Thoracic aorta endothelial cell (primary cell): Measurements from ENCODE around the gene CLC. TPM values are rescaled to one million over a fixed set of nuclear protein-coding genes. Genes with fewer than 3 reads are reported as not detected.

Source experiments
- small RNA-seq: library from RNA; depleted of rRNA; stranded (forward); fragments of <200 nt; gene quantifications from one replicate; pipeline ENCODE3, GENCODE V24; 2012
- total RNA-seq: library from RNA; depleted of rRNA; stranded (reverse); fragments of >200 nt; gene quantifications from 2 replicates; pipeline ENCODE4 v1.2.3, GENCODE V29; 2012

CLC gene
- total RNA-seq: not detected in 2 replicates

GRCh38 chr19:39737891-39738290 is at the start of gene CLC:
Gene CLC (minus strand): TSS chr19:39738029. CDS start chr19:39737952, 77 bp downstream.

DNA sequence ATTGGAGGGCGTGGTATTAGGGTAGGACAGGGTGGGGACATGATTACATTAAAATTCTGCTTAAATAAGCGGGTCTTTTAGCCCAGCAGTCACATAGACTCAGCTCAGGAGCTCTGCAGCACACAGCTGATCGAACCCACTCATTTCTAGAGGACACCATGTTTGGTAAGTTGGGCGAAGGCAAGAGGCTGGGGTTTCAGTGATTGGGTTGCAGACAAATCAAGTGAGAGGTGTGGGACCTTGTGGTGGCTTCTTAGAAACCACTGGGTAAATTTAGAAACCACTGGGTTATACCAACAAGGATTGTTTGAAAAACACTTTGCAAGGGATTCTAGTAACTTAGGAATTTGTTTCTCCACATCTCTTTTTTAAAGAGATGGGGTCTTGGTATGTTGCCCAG is 40.9 kb upstream of the CLC start, which contains the start of gene LEUTX:
Gene LEUTX (plus strand): TSS at position 92 of the 400 bp plus-strand sequence. CDS start 67 bp downstream, at position 159.

DNA sequence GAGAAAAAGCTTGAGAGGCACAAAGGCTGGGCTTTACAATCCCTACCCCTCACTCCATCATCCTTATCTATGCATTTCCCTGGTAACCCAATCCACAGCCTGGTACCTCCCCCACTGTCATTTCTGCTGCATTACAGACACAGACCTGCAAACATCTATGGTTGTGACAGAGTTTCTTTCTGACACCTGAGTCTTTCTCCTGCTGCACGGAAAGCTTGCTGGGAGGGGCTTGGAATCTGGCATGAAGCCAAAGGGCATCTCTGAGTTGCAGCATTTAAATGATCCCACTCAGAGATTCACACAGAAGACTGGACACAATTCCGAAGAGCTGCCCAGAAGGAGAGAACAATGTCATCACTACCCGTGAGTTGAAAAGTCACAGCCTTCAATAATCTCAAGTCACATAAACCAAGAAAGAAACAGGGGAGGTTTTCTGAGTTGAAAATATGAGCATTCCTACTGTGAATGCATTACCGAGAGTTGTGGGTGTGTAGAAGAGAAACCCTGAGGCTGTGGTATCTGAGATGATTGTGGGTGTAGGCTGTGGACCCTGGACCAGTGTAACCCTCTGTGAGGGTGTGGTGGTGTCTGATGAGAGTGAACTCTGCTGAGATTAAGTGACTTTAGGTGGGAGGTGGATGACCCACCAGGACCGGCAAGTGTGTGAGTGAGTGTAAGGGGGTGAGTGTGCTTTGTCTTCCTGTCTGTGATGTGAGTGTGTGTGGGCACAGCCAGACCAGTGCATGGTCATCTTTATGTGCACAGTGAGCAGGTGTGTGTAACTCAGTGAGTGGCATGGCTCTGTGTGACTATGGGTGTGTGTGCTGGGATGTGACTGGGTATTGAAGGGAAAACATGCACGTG is 33.4 kb downstream of the CLC start, which contains the start of gene LGALS14:
Gene LGALS14 (plus strand): TSS at position 301 of the 864 bp plus-strand sequence. CDS start 48 bp downstream, at position 349.

Small RNAs within 50 kb of the gene (small RNA-seq; reads per million reads assigned to genes)
- gene RPS29P27: not detected

Other genes starting within 250 kb of the CLC start
- gene DLL3, start 239.1 kb downstream of the CLC start, total RNA-seq: 0.43 and 0.66 TPM in 2 replicates
- gene SELENOV, start 222.9 kb downstream of the CLC start, total RNA-seq: not detected in 2 replicates
- 3.2 and 4.4 TPM in 2 replicates for gene EID2B, start 205.2 kb downstream of the CLC start, total RNA-seq
- 10.8 and 13.1 TPM in 2 replicates for gene EID2, start 197.9 kb downstream of the CLC start, total RNA-seq
- not detected in 2 replicates for gene LGALS13, start 135.5 kb downstream of the CLC start, total RNA-seq
- gene LGALS16, start 82.1 kb downstream of the CLC start, total RNA-seq: not detected in 2 replicates
- not detected in 2 replicates for gene LGALS14, start 33.5 kb downstream of the CLC start, total RNA-seq
- not detected in 2 replicates for gene LEUTX, start 40.8 kb upstream of the CLC start, total RNA-seq
- gene DYRK1B, start 96.1 kb upstream of the CLC start, total RNA-seq: 12.2 and 15.6 TPM in 2 replicates
- gene FBL, start 108.3 kb upstream of the CLC start, total RNA-seq: 180 and 203 TPM in 2 replicates
- gene FCGBP, start 196.6 kb upstream of the CLC start, total RNA-seq: 0.07 TPM in 1 of 2 replicates, not detected in the other
- 97.2 and 117 TPM in 2 replicates for gene PSMC4, start 233.1 kb upstream of the CLC start, total RNA-seq